ENCODE measurements around the gene WASL. TPM values are rescaled to one million over a fixed set of nuclear protein-coding genes. Genes with fewer than 3 reads are reported as not detected.

The WASL gene
- total RNA-seq, 1 experiment from 2014 or later, result 39.3 TPM

- H3K23ac ChIP-seq (ENCODE audit: insufficient read length, low read depth, low read length), result no peak overlapping the region
- H3K14ac ChIP-seq (ENCODE audit: insufficient read depth, low read length), result no peak overlapping the region
- H2BK20ac ChIP-seq (ENCODE audit: low read depth, low read length, poor library complexity, severe bottlenecking), result no peak overlapping the region
- no peak overlapping the region for H3K18ac ChIP-seq (ENCODE audit: insufficient read length, low read depth, low read length)
- H3K79me2 ChIP-seq (ENCODE audit: insufficient read depth, low read length), result no peaks in the 10 kb centered on the region
- no peak overlapping the region for H2AFZ ChIP-seq (ENCODE audit: low read length)
- peaks cover 0 to 16% (median 6%) of the 10 kb centered on the region in 3 experiments; a peak in 4 of 7 replicates for H3K36me3 Mint-ChIP-seq (ENCODE audit: insufficient read depth in 1 of 3, low read depth in 3 of 3)
- H3K4me2 ChIP-seq (ENCODE audit: insufficient read depth, insufficient read length, low read length), result no peak overlapping the region
- H3K4me1 ChIP-seq (ENCODE audit: insufficient read depth, low read length), result no peaks in the 10 kb centered on the region
- WGBS (ENCODE audit: extremely low coverage, insufficient read length, low lambda C conversion rate), result no CpG with 5 or more reads among the region's 3 CpGs
- H3K9ac ChIP-seq (ENCODE audit: extremely low read depth, insufficient read length, low read length), result no peak overlapping the region
- H4K8ac ChIP-seq (replicated peaks; ENCODE audit: insufficient read length, low read depth, low read length), result no peak overlapping the region
- no peaks in the 10 kb centered on the region for H3K23me2 ChIP-seq (ENCODE audit: insufficient read length, low read depth, low read length, poor library complexity, severe bottlenecking)
- H3K79me1 ChIP-seq (ENCODE audit: insufficient read depth, low read depth, low read length, poor library complexity, severe bottlenecking), result no peaks in the 10 kb centered on the region
- DNase-seq, result no peak
- no peak overlapping the region for H3K27ac ChIP-seq (ENCODE audit: insufficient read length, low read depth, low read length)
- no peak overlapping the region for H2AK5ac ChIP-seq (ENCODE audit: insufficient read length, low read length)
- no peak overlapping the region for H4K5ac ChIP-seq (ENCODE audit: insufficient read length, low read depth, low read length)
- H3K56ac ChIP-seq (ENCODE audit: insufficient read length, low read depth, low read length), result no peak overlapping the region
- H4K20me1 ChIP-seq (ENCODE audit: control insufficient read depth, insufficient read depth, insufficient read length), result no peaks in the 10 kb centered on the region
- peaks cover 6 to 8% of the 10 kb centered on the region in 2 experiments; a peak in 3 of 4 replicates for H3K4me1 Mint-ChIP-seq
- TF ChIP-seq, protein P1, sequence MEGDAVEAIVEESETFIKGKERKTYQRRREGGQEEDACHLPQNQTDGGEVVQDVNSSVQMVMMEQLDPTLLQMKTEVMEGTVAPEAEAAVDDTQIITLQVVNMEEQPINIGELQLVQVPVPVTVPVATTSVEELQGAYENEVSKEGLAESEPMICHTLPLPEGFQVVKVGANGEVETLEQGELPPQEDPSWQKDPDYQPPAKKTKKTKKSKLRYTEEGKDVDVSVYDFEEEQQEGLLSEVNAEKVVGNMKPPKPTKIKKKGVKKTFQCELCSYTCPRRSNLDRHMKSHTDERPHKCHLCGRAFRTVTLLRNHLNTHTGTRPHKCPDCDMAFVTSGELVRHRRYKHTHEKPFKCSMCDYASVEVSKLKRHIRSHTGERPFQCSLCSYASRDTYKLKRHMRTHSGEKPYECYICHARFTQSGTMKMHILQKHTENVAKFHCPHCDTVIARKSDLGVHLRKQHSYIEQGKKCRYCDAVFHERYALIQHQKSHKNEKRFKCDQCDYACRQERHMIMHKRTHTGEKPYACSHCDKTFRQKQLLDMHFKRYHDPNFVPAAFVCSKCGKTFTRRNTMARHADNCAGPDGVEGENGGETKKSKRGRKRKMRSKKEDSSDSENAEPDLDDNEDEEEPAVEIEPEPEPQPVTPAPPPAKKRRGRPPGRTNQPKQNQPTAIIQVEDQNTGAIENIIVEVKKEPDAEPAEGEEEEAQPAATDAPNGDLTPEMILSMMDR (conservative IDR thresholded peaks at IDR 0.05), result no peak
- H2BK5ac ChIP-seq (ENCODE audit: insufficient read length, low read length), result no peak overlapping the region
- H3K4ac ChIP-seq (ENCODE audit: low read depth, low read length), result no peak overlapping the region
- H3K27ac Mint-ChIP-seq, result no peak overlapping the region
- H3T11ph ChIP-seq (ENCODE audit: low read length), result no peak overlapping the region
- no peak overlapping the region for H2BK12ac ChIP-seq (ENCODE audit: insufficient read length, low read depth, low read length)
- no peak overlapping the region for H3K4me3 Mint-ChIP-seq
- H3K27me3 Mint-ChIP-seq (ENCODE audit: low read depth), result no peaks in the 10 kb centered on the region
- H2BK15ac ChIP-seq (ENCODE audit: low read depth, low read length), result no peak overlapping the region
- H3K27me3 ChIP-seq (ENCODE audit: insufficient read depth, low read length), result no peaks in the 10 kb centered on the region
- H3K9me3 ChIP-seq (ENCODE audit: control insufficient read depth, low read depth, low read length), result no peaks in the 10 kb centered on the region
- no peaks in the 10 kb centered on the region for H3K9me3 Mint-ChIP-seq
- H2BK120ac ChIP-seq (ENCODE audit: low read depth, low read length, poor library complexity, severe bottlenecking), result no peak overlapping the region
- H4K91ac ChIP-seq (ENCODE audit: insufficient read length, low read depth, low read length), result no peak overlapping the region
Observed at GRCh38 chr7:123679614-123680013, 69.2 kb downstream of the WASL start.
